Mesendoderm (in vitro differentiated cells): ENCODE measurements around the gene MTURN.

ENCODE experiments used
- DNase-seq: peaks from one replicate; pipeline ENCODE4 v3.0.0; 2013
- H2AK5ac ChIP-seq: 2 replicates; pipeline ENCODE4 v1.6.1; 2013; ENCODE audit warnings: low read length, inconsistent platforms
- H2BK120ac ChIP-seq: 2 replicates; pipeline ENCODE4 v1.6.1; 2013; ENCODE audit warnings: low read depth, mild to moderate bottlenecking, low read length, moderate library complexity, mixed read lengths
- H2BK15ac ChIP-seq: replicated peaks from 2 replicates; pipeline ENCODE4 v1.6.1; 2013; ENCODE audit warnings: low read depth, mild to moderate bottlenecking, moderate library complexity
- H2BK5ac ChIP-seq: 2 replicates; pipeline ENCODE4 v1.6.1; 2013; ENCODE audit warnings: low read length, inconsistent platforms
- H3K18ac ChIP-seq: 2 replicates; pipeline ENCODE4 v1.6.1; 2013; ENCODE audit warnings: mild to moderate bottlenecking, low read length, mixed read lengths
- H3K23ac ChIP-seq: one replicate; pipeline ENCODE4 v1.6.1; 2013; ENCODE audit warnings: low read length
- H3K27ac ChIP-seq: 2 replicates; pipeline ENCODE4 v1.5.1; 2013; ENCODE audit warnings: low read depth, mild to moderate bottlenecking, inconsistent platforms, low read length, moderate library complexity
- H3K27me3 ChIP-seq: 2 replicates; pipeline ENCODE4 v1.6.1; 2013; ENCODE audit warnings: low read length, control low read depth, mild to moderate bottlenecking, inconsistent platforms; ENCODE audit not compliant: insufficient read depth, poor library complexity
- H3K36me3 ChIP-seq: 2 replicates; pipeline ENCODE4 v1.6.1; 2013; ENCODE audit warnings: low read length, inconsistent platforms; ENCODE audit not compliant: control insufficient read depth, insufficient read depth
- H3K4ac ChIP-seq: one replicate; pipeline ENCODE4 v1.6.1; 2013; ENCODE audit warnings: low read depth, mild to moderate bottlenecking, low read length, moderate library complexity
- H3K4me1 ChIP-seq: 2 replicates; pipeline ENCODE4 v1.6.1; 2013; ENCODE audit warnings: low read depth, low read length, inconsistent platforms; ENCODE audit not compliant: control insufficient read depth
- H3K4me2 ChIP-seq: 2 replicates; pipeline ENCODE4 v1.6.1; 2013; ENCODE audit warnings: low read length
- H3K4me3 ChIP-seq: 2 replicates; pipeline ENCODE4 v1.5.1; 2013; ENCODE audit warnings: mild to moderate bottlenecking, low read length
- H3K56ac ChIP-seq: one replicate; pipeline ENCODE4 v1.6.1; 2013; ENCODE audit warnings: low read length
- H3K79me1 ChIP-seq: 2 replicates; pipeline ENCODE4 v1.6.1; 2013; ENCODE audit warnings: low read length, inconsistent platforms
- H3K79me2 ChIP-seq: 2 replicates; pipeline ENCODE4 v1.6.1; 2013; ENCODE audit warnings: mild to moderate bottlenecking, low read length; ENCODE audit not compliant: control insufficient read depth, insufficient read depth
- H3K9ac ChIP-seq: 2 replicates; pipeline ENCODE4 v1.6.1; 2013; ENCODE audit warnings: low read length, inconsistent platforms
- H4K5ac ChIP-seq: one replicate; pipeline ENCODE4 v1.6.1; 2013; ENCODE audit warnings: low read length
- H4K8ac ChIP-seq: one replicate; pipeline ENCODE4 v1.6.1; 2013; ENCODE audit warnings: low read depth, mild to moderate bottlenecking, control low read depth, low read length, moderate library complexity
- WGBS: extraction: QIAGEN DNeasy Blood & Tissue Kit; methylation state at CpG from one replicate; pipeline ENCODE4 v1.1.7; 2013; ENCODE audit warnings: low lambda C conversion rate, missing lambda C conversion rate; ENCODE audit not compliant: insufficient coverage; ENCODE audit errors: extremely low coverage; 5-methylcytosine and 5-hydroxymethylcytosine counted together

Gene MTURN

DNA sequence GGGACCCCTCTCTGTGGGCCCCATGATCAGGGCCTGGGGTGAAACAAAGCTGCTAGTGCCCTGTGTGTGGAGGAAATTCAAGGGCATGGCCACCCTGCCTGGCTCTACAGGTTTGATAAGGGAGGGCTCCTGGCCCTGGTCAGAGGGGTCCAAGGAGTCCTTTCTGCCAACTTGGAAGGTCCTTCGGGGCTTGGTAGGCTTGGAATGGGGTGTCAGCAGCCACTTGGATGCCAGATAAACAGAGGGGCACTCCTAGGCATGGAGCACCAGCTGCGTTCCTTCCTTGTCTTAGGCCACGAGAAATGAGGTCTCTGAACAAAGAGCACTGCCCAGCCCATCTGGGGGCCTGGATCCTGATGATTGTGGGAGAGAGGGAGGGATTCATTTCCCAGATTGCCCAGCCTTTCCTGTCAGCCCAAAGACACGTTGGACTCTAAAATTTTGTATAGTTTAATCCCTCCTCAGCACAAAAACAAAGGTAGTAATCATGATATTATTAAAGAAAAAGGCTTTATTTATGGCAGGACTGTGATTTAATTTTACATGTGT is 5.1 kb downstream of the MTURN start:
- Histone ChIP-seq H4K8ac (no peak overlapping the region), H3K27ac (no peak overlapping the region)
- WGBS, result no CpG with 5 or more reads among the region's 4 CpGs

DNA sequence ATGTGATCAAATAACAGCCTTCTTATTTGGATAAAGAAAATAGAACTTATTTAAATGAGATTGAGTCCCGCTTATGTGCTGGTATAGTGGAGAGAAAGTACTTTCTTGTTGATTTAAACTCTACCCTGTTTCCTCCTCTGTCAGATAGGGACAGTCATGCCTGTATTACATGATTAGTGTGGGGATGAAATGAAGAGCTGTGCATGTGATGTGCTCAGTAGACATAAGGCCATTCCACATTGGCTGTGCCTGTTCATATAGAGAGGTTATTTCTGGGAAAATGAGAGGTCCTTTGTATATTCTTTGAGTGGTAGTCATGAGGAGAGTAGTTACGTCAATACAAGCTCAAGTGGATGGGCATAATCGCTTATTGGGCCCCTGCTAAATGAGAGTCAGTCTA is 5.7 kb downstream of the MTURN start:
- Histone ChIP-seq H3K27me3 (peaks cover 3% of the 10 kb centered on the region), H3K56ac (no peak overlapping the region), H4K5ac (no peak overlapping the region), H2BK5ac (no peak overlapping the region), H4K8ac (no peak overlapping the region), H3K4me2 (no peak overlapping the region), H3K36me3 (no peaks in the 10 kb centered on the region), H3K79me1 (no peaks in the 10 kb centered on the region), H3K4me1 (no peaks in the 10 kb centered on the region), H3K18ac (no peak overlapping the region), H2AK5ac (no peak overlapping the region), H3K4ac (no peak overlapping the region), H2BK15ac (no peak overlapping the region), H3K27ac (no peak overlapping the region), H3K23ac (no peak overlapping the region), H3K79me2 (no peaks in the 10 kb centered on the region), H2BK120ac (no peak overlapping the region), H3K4me3 (no peak overlapping the region), H3K9ac (no peak overlapping the region)
- no peak for DNase-seq
- no CpG with 5 or more reads among the region's 3 CpGs for WGBS

More for the DNA sequence above, 5.1 kb downstream of the MTURN start:
- Histone ChIP-seq H3K9ac (no peak overlapping the region), H2BK120ac (no peak overlapping the region), H3K79me2 (no peaks in the 10 kb centered on the region), H3K36me3 (no peaks in the 10 kb centered on the region), H3K27me3 (peaks cover 3% of the 10 kb centered on the region), H3K4me2 (no peak overlapping the region), H2BK15ac (no peak overlapping the region), H3K79me1 (no peaks in the 10 kb centered on the region), H3K4me3 (no peak overlapping the region), H3K56ac (no peak overlapping the region), H2BK5ac (no peak overlapping the region), H2AK5ac (no peak overlapping the region), H4K5ac (no peak overlapping the region), H3K4me1 (no peaks in the 10 kb centered on the region), H3K23ac (no peak overlapping the region), H3K4ac (no peak overlapping the region), H3K18ac (no peak overlapping the region)
- no peak for DNase-seq

DNA sequence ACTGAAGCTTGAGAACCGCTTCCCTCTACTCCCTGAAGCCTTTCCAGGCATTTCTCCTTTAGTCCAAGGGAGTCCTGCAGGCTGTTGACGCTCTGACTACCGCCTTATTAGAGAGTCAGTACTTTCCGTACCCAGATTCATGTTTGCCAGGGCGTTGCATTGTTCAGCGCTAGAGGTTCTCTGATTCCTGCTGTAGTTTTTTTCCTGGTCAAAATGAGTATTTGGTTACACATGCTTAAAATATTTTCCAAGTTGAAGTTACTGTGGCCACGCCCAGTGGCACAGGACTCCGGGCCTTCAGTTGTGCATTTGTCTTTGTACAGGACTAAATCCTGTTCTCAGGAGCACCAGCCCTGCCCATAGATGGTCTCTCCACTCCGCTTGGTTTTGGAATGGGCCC is 7.9 kb downstream of the MTURN start:
- Histone ChIP-seq H3K56ac (no peak overlapping the region), H3K18ac (no peak overlapping the region), H2AK5ac (no peak overlapping the region), H2BK5ac (no peak overlapping the region), H3K79me2 (no peaks in the 10 kb centered on the region), H3K4me2 (no peak overlapping the region), H3K9ac (no peak overlapping the region), H3K23ac (no peak overlapping the region), H4K5ac (no peak overlapping the region), H3K27ac (no peak overlapping the region), H3K4me1 (no peaks in the 10 kb centered on the region), H3K4ac (no peak overlapping the region), H2BK120ac (no peak overlapping the region), H3K79me1 (no peaks in the 10 kb centered on the region), H3K4me3 (no peak overlapping the region), H3K36me3 (no peaks in the 10 kb centered on the region), H4K8ac (no peak overlapping the region), H3K27me3 (no peaks in the 10 kb centered on the region), H2BK15ac (no peak overlapping the region)
- no peak for DNase-seq
- WGBS, result no CpG with 5 or more reads among the region's 9 CpGs

DNA sequence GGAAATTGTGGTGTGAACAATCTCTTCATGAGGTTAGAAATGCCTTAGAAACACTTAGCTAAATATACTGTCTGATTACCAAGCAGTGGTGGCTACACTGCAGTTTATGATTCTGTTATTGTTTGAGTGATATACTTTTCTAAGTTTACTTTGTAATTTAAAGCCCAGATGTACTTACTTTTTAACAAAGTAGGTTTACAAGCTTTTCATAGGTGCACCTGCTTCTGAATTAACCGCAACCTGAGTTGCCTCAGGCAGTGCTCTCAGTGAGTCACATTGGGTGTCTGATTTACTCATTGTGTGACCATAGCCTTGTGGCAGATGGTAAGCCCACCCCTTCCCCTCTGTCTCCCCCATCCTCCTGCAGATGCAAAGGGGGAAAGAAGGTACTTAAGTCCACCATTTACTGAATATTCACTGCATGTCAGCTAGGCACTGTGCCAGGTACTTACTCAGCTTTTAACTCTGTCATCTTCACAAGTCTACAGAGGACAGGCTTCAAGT is 9.0 kb downstream of the MTURN start:
- H3K4me2 ChIP-seq, result no peak overlapping the region

DNA sequence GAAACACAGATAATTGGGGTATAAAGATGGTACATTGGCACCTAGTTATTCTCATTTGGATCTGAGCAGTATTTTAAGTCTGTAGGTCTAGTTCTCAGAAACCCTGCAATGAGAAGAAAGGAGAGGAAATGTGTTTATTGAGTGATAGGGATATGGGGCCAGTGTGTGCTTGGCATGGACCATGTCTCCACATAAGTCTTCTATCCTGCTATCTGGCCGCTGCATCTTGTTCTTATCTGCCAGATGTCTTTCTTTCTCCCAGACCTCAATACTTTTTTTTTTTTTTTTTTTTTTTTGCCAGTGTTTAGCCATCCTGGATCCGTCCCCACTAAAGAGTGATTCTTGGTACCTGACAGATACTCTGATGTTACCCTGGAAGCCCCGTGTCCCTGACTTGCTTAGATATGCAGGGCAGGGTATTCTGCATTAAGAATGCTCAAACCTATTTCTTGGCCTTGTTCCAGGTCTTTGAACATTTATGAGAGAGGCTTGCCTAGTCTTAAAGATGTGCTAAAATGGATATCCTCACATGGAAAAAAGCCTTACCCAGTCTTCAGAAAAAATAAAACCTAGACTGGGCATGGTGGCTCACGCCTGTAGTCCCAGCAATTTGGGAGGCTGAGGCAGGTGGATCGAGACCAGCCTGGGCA is 10.0 kb downstream of the MTURN start:
- Histone ChIP-seq H4K5ac (no peak overlapping the region), H3K9ac (no peak overlapping the region), H3K27ac (no peak overlapping the region), H3K4me1 (no peaks in the 10 kb centered on the region), H2BK5ac (no peak overlapping the region), H3K4me2 (no peak overlapping the region), H3K56ac (no peak overlapping the region), H3K27me3 (no peaks in the 10 kb centered on the region), H3K79me1 (no peaks in the 10 kb centered on the region), H4K8ac (no peak overlapping the region), H2BK120ac (no peak overlapping the region), H3K79me2 (no peaks in the 10 kb centered on the region), H3K4me3 (no peak overlapping the region), H3K36me3 (no peaks in the 10 kb centered on the region), H2BK15ac (no peak overlapping the region), H3K23ac (no peak overlapping the region), H3K18ac (no peak overlapping the region), H3K4ac (no peak overlapping the region), H2AK5ac (no peak overlapping the region)
- no peak for DNase-seq
- WGBS, result no CpG with 5 or more reads among the region's 5 CpGs

More for the DNA sequence above, 9.0 kb downstream of the MTURN start:
- no peak overlapping the region for H2BK15ac ChIP-seq
- WGBS, result no CpG with 5 or more reads among the region's 1 CpG
- no peaks in the 10 kb centered on the region for H3K4me1 ChIP-seq
- H3K36me3 ChIP-seq, result no peaks in the 10 kb centered on the region
- no peak overlapping the region for H3K23ac ChIP-seq
- no peak overlapping the region for H4K8ac ChIP-seq
- no peak overlapping the region for H3K9ac ChIP-seq
- H3K4ac ChIP-seq, result no peak overlapping the region
- H3K56ac ChIP-seq, result no peak overlapping the region
- H4K5ac ChIP-seq, result no peak overlapping the region
- no peaks in the 10 kb centered on the region for H3K79me2 ChIP-seq
- no peak overlapping the region for H3K4me3 ChIP-seq
- no peak overlapping the region for H3K18ac ChIP-seq
- H2AK5ac ChIP-seq, result no peak overlapping the region
- H2BK5ac ChIP-seq, result no peak overlapping the region
- H3K27ac ChIP-seq, result no peak overlapping the region
- H3K27me3 ChIP-seq, result no peaks in the 10 kb centered on the region
- no peaks in the 10 kb centered on the region for H3K79me1 ChIP-seq
- no peak overlapping the region for H2BK120ac ChIP-seq
- no peak for DNase-seq
